Renal cortical epithelial cell (primary cell): ENCODE data around the gene ROBO1. TPM values are rescaled to one million over a fixed set of nuclear protein-coding genes. Genes with fewer than 3 reads are reported as not detected.

Experiments
- DNase-seq: peaks from one replicate; pipeline ENCODE4 v3.0.0-alpha.2; 2011; ENCODE audit warnings: low read depth
- total RNA-seq: library from RNA; depleted of rRNA; stranded (reverse); fragments of >200 nt; gene quantifications from 2 replicates; pipeline ENCODE4 v1.2.3, GENCODE V29; 2014

The ROBO1 gene
- total RNA-seq, 1 donor from 2014 or later = 41.9 TPM

GRCh38 chr3:78633626-78634025 is 1134.2 kb downstream of the ROBO1 start:
- DNase-seq = peak; percentile 93

- peak; percentile 47 for DNase-seq
These were observed 1134.8 kb downstream of the ROBO1 start for GRCh38 chr3:78632925-78633553.

- DNase-seq = no peak
These were observed 1138.3 kb downstream of the ROBO1 start for GRCh38 chr3:78629544-78629943.

GRCh38 chr3:78621061-78621716 is 1146.6 kb downstream of the ROBO1 start:
- no peak for DNase-seq

GRCh38 chr3:78614486-78614885 is 1153.3 kb downstream of the ROBO1 start:
- no peak for DNase-seq

GRCh38 chr3:78613421-78613879 is 1154.3 kb downstream of the ROBO1 start:
- DNase-seq = no peak

GRCh38 chr3:78611278-78611677 is 1156.5 kb downstream of the ROBO1 start:
- no peak for DNase-seq

GRCh38 chr3:78610462-78611125 is 1157.2 kb downstream of the ROBO1 start:
- no peak for DNase-seq

GRCh38 chr3:78606756-78607155 is 1161.0 kb downstream of the ROBO1 start:
- no peak for DNase-seq

GRCh38 chr3:78605178-78605577 is 1162.6 kb downstream of the ROBO1 start:
- DNase-seq = no peak

GRCh38 chr3:78604341-78604740 is 1163.5 kb downstream of the ROBO1 start:
- DNase-seq = peak; percentile 50

GRCh38 chr3:78601249-78601648 is 1166.5 kb downstream of the ROBO1 start:
- no peak for DNase-seq

- no peak for DNase-seq
These were observed 1178.0 kb downstream of the ROBO1 start for GRCh38 chr3:78589778-78590177.

- DNase-seq = no peak
These were observed 1178.7 kb downstream of the ROBO1 start for GRCh38 chr3:78588906-78589621.

GRCh38 chr3:78580681-78581080 is 1187.1 kb downstream of the ROBO1 start:
- DNase-seq = no peak

GRCh38 chr3:78571486-78571885 is 1196.3 kb downstream of the ROBO1 start:
- no peak for DNase-seq

- DNase-seq = no peak
These were observed 1197.3 kb downstream of the ROBO1 start for GRCh38 chr3:78570496-78570895.

GRCh38 chr3:78569804-78570203 is 1198.0 kb downstream of the ROBO1 start:
- DNase-seq = no peak

- no peak for DNase-seq
These were observed 1202.1 kb downstream of the ROBO1 start for GRCh38 chr3:78565712-78566111.

- DNase-seq = no peak
These were observed 1205.5 kb downstream of the ROBO1 start for GRCh38 chr3:78562328-78562727.
